Measurements from ENCODE around the gene EGFR.

Gene EGFR

DNA sequence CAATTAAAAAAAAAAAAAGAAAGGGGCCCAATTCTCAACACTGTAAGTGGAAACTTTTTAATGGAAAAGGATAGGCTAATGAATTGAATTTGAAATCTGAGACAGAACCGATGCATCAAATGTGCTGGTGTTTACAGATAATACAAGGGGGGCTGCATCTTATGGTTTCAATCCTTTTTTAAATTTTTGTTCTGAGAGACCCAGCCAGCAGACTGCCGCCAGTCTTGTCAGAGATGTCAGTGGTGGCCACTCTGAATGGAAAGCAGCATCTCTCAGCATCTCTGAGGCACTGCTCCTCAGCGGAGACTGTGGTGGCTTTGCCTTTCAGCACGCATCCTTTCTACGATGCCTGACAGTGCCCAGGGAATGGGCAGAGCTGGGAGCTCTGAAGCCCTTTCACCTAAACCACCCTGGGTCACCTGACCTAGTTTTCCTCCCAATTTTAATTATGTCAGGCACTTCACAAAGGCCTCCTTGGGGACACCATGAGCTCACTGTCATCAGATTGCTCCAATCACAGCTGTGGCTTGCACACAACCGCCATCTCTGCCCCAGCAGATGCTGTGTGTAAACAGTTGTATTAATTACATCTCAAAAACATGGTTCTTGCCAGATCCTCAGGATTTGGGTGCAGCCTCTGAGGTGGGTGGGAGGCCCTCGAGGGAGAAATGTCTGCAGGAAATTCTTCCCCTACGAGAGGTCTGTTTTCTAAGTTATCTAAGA lies 81.2 kb downstream of the EGFR start:
- DNase-seq (ENCODE audit: low read depth in 2 of 2, low spot score in 1 of 2) = no peak

DNA sequence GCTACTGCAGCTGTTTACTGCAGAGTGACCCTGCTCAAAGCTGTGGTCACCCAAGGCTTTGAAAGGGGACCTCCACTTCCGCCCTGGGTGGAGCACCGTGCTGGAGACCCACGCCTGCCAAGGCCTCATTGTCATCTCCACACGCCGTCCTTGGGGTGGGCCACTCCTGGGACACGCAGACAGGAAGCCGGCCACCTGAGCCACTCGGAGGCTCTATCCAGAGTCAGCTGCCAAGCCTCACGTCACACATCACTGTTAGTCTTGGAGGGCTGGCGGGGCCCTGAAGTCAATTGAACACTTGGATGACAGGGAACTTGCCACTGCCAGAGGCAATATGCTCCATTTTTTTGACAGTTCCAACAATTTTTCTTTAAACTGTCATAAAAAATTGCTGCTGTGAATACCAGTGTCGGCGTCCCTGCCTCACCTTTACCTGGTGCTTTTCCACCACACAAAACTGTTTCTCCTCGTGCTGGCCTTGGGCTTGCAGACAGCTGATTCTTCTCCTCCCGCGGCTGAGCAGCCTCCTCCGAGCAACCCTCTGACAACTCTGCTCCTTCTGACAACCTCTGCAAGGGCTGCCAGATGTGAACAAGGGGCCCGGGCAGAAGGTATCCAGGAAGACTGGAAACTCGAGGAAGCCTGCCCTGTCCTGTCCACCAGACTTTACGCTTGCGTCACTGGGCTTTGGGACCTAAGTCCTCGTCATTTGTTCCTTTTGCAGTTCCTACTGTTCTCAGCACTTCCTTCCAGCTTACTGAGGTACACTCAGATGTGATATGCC lies 81.9 kb downstream of the EGFR start:
- no peak for DNase-seq (ENCODE audit: low read depth in 2 of 2, low spot score in 1 of 2)

DNA sequence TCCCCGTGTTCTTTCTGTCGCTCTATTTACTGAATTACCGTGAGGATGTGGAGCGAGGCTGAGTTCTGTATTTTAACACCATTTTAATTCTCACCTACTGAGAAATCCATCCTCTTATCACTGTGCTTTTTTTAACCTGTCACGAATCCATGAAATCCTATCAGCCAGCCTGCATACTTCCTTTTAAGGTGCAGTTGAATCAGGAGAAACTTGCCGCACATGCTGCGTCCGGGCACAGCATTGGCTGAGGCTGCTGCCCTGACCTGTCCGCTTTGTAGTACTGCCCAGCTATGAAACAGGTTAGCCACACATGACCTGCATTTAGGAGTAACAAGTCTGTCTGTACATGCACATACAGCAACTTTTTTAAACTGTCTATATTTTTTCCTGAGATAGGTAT lies 82.5 kb downstream of the EGFR start:
- DNase-seq (ENCODE audit: low read depth in 2 of 2, low spot score in 1 of 2) = no peak

- DNase-seq (ENCODE audit: low read depth in 2 of 2, low spot score in 1 of 2) = no peak
Measured at GRCh38 chr7:55104123-55104522, 85.3 kb downstream of the EGFR start.

DNA sequence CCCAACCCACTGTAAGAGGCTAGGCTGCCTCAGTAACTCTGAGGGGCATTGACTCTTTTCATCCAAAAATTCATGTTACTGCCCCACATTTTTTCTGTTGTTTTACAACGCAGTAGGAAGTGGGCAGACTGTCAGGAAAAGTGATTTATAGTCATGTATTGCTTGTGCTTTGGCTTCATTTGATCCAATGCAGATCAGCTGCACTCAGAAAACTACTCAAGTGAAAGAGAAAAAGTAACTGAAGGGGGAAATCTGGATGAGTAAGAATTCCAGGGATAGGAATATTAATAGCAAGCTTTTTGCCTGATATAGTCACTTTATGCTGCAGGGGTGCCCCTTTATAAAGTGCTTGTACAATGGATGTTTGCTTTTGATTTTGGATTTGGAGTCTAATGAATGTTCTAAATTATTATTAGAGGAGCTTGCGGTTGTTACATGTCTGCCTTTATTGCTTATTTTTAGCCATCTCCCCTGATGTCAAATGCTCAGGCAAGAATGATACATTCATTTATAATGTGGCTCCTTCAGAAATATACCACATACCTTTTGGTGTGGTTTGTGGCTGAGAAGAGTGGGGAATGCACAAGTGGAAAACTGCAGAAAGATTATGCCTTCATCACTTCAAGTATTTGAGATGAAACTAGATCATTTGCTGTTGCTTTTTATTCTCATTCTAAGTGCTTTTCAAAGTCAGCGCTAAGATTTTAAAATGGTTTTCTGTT lies 86.1 kb downstream of the EGFR start:
- DNase-seq (ENCODE audit: low read depth in 2 of 2, low spot score in 1 of 2) = no peak

- DNase-seq (ENCODE audit: low read depth in 2 of 2, low spot score in 1 of 2) = no peak
Measured at GRCh38 chr7:55105952-55106351, 87.1 kb downstream of the EGFR start.

GRCh38 chr7:55107946-55108345 lies 89.1 kb downstream of the EGFR start:
- no peak for DNase-seq (ENCODE audit: low read depth in 2 of 2, low spot score in 1 of 2)

GRCh38 chr7:55108401-55108800 lies 89.6 kb downstream of the EGFR start:
- no peak for DNase-seq (ENCODE audit: low read depth in 2 of 2, low spot score in 1 of 2)

DNA sequence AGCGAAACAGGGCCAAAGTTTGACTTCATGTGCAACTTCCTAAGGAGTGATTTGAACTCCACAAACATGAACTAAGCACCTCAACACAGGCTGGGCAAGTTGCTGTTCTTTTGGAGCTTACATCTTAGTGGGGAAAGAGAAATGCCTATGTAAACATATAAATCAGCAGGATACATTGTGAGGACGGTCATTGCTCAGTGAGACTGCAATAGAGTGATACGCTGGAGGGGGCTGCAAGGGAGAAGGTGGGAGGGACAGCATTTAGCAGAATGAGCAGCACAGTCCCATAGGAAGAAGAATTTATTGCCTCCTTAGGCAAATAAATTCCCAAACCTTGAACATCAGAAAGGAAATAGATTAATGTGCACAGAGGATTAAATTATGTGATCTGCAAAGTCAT lies 90.0 kb downstream of the EGFR start:
- DNase-seq (ENCODE audit: low read depth in 2 of 2, low spot score in 1 of 2) = no peak

- no peak for DNase-seq (ENCODE audit: low read depth in 2 of 2, low spot score in 1 of 2)
Measured at GRCh38 chr7:55109404-55110167, 90.8 kb downstream of the EGFR start.

GRCh38 chr7:55110282-55110992 lies 91.6 kb downstream of the EGFR start:
- no peak for DNase-seq (ENCODE audit: low read depth in 2 of 2, low spot score in 1 of 2)

GRCh38 chr7:55110993-55111361 lies 92.2 kb downstream of the EGFR start:
- DNase-seq (ENCODE audit: low read depth in 2 of 2, low spot score in 1 of 2) = no peak

- no peak for DNase-seq (ENCODE audit: low read depth in 2 of 2, low spot score in 1 of 2)
Measured at GRCh38 chr7:55112056-55112455, 93.2 kb downstream of the EGFR start.

DNA sequence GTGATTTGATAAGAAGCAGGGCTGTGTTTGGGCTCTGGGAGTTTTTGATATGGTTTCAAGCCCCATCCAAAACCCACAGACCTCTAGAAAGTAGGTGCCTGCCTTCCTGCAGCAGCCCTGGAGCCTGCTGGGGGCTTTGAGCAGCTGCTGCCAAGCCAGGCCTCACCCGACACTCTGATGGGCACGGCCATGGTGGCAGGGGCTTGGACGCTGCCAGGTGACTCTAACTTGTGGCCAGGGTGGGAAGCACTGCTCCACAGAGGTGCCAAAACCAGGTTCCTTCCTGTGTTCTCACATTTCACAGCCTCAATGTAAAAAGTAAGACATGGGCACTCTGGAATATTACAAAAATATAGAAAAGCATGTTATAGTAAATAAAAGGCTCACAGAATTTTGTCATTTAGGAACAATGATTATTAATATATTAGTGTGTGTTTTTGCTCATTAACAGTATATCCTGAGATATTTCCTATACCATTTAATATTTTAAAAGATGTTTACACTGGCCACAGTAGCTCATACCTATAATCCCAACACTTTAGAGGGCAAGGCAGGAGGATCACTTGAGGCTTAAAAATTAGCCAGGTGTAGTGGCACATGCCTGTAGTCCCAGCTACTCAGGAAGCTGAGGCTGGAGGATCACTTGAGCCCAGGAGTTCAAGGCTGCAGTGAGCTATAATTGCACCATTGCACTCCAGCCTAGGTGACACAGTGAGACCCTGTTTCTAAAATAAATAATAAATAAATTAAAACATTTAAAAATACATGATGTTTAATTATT lies 95.1 kb downstream of the EGFR start:
- DNase-seq (ENCODE audit: low read depth in 2 of 2, low spot score in 1 of 2) = no peak

- DNase-seq (ENCODE audit: low read depth in 2 of 2, low spot score in 1 of 2) = no peak
Measured at GRCh38 chr7:55117286-55117685, 98.5 kb downstream of the EGFR start.

GRCh38 chr7:55118426-55118825 lies 99.6 kb downstream of the EGFR start:
- no peak for DNase-seq (ENCODE audit: low read depth in 2 of 2, low spot score in 1 of 2)

DNA sequence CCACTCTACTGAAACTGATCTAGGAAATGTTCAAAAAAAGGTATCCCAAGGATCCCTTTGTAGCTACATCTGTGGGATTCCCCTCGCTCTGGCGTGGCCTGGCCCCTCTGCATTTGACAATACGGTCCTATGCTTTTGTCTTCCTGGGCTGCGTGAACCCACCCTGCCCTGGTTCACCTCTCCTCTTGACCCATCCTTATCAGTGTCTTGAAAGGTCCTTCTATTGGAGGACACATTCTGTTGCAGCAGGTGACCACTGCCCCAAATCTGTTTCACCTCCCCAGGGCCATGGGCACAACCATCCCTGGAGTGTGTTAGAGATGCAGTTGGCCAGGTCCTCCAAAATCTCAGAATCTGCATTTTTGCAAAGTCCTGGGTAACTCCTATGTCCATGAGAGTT lies 100.8 kb downstream of the EGFR start:
- no peak for DNase-seq (ENCODE audit: low read depth in 2 of 2, low spot score in 1 of 2)

DNA sequence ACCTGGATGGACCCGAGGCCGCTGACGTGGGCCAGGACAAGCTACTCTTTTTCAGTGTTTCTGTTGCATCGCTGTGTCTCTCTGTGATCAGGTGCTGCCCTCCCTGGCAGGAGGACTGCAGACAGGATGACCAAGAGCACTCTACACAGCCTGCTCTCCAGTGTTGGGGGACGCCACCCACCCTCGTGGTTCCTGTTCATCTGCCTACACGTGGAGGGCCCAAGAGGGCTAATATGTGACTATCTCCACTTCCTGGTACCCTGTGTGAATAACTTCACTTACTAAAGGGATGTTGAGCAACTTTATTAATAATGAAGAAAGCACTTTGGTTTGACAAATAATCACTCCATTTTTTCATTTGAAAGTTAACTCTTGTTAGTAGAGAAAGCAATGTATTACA lies 101.3 kb downstream of the EGFR start:
- DNase-seq (ENCODE audit: low read depth in 2 of 2, low spot score in 1 of 2) = no peak

DNA sequence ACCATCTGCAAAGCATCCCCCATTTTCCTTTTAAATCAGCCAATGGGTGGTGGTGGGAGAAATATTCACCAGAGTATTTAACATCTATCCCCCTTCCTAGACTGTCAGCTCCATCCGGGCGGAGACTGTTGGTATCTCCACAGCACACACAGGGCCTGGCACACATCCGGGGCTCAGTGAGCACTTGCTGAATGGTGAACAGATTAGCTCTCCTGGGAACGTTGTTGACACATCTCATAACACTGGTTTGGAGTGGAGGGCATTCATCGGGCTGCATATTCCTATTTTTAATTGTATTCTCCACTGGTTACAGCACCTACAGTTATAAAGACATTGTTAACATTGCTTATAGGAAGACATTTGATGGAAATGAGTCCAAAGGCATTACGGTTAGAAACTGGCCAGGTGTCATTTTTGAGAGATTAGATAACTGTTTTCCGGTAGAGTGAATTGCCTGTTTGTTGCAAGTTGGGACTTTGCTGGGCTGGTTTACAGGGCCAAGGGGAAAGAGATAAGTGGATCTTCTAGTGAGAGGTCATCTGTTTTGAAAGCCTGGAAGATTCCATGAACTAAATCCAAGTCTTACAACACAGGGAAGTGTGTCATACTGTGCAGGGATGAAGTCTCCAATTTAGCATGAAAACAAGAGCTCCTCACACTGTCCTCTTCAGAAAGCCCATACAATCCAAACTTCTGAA lies 101.8 kb downstream of the EGFR start:
- no peak for DNase-seq (ENCODE audit: low read depth in 2 of 2, low spot score in 1 of 2)

All from stimulated activated CD8-positive, alpha-beta memory T cell treated with anti-CD3 and anti-CD28 coated beads, Interleukin-4, amount 100 ng/mL, for 1 hour (primary cell).